ENCODE data around the gene ZNF644. TPM values are rescaled to one million over a fixed set of nuclear protein-coding genes. Genes with fewer than 3 reads are reported as not detected.
A peak's percentile ranks its signal among the peaks of the same experiment; 100 is the strongest.

ZNF644 gene
- total RNA-seq, 1 donor: 58.8 TPM

DNA sequence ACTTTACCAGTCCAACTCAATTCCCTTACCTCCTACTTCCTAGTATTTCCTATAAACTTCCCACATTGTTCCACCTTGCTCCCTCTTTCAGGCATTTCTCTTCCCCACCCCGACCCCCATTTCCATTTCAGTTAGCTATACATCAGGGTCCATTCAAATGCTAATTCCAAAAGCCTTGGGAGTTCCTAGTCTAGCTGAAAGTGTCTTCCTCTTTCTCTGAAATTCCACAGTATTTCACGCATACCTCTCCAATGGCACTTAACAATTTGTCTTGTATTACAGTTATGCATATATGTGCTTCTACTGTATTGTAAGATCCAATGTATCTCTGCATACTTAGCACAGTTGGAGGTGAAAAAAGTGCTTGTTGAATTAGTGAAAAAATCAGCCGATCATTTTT is 94.9 kb downstream of the ZNF644 start:
- H3K4me3 ChIP-seq (ENCODE audit: low read depth, low read length): no peak overlapping the region
- DNase-seq (ENCODE audit: low read depth): no peak
- TF ChIP-seq CTCF (IDR thresholded peaks at IDR 0.05; ENCODE audit: insufficient read depth, low read length): no peak

GRCh38 chr1:90925928-90926869 is 95.6 kb downstream of the ZNF644 start:
- no peak overlapping the region for H3K4me3 ChIP-seq (ENCODE audit: low read depth, low read length)
- peak; percentile 78 for DNase-seq (ENCODE audit: low read depth)
- no peak for TF ChIP-seq CTCF (IDR thresholded peaks at IDR 0.05; ENCODE audit: insufficient read depth, low read length)

DNA sequence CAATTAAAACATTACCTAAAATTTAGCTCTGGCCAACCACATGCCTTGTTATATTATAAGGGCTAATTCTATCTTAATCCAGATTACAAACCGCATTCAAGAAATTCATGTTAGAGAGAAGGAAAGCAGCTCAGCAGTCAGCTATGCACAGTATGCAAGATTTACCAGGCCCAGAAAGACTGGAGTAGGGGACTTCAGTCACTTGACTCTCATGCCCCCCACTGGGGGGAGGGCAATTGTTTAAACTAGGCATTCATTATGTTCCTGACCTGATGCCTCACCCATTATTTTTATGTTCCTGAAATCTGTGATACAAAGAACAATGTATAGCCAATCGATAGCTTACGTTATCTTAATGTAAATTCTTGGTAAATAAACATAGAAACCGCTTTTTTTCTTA is 96.9 kb downstream of the ZNF644 start:
- DNase-seq (ENCODE audit: low read depth): no peak
- TF ChIP-seq CTCF (IDR thresholded peaks at IDR 0.05; ENCODE audit: insufficient read depth, low read length): no peak
- no peak overlapping the region for H3K4me3 ChIP-seq (ENCODE audit: low read depth, low read length)

DNA sequence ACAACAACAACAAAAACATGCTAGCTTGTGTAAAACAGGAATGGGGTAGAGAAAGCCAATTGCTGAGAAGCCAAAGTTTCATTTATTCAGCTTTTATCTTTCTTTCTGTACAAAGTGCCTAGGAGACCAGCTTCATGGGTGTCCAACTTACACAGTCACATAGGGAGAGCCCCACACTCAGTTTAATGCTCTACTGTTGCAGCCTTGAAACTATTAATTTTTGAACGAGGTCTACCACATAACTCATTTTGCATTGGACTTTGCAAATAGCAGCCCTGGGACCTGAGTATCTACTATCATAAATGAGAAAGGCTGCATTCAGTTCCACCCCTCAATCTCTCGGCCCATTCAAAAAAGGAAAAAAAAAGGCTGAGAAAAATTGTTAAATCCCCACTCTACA is 98.8 kb downstream of the ZNF644 start:
- no peak for TF ChIP-seq CTCF (IDR thresholded peaks at IDR 0.05; ENCODE audit: insufficient read depth, low read length)
- H3K4me3 ChIP-seq (ENCODE audit: low read depth, low read length): no peak overlapping the region
- no peak for DNase-seq (ENCODE audit: low read depth)

DNA sequence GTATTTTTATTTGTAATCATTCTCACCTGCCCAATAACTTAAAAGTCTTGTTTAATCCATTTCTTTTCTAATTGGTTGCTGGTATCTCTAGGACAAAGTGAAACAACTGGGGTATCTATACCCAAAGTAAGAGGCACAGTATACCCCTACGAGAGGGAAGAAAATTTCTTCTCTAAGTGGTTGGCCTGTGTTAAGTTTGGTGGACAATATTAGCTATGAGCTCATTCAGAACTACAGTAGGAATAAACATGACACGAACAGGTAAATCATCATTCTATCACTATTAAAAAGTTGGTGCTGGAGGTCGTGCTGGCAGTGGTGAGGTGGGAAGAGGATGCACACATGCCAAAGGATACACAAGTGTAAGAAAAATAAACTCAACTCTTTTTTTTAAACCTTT is 99.6 kb downstream of the ZNF644 start:
- no peak for DNase-seq (ENCODE audit: low read depth)
- no peak for TF ChIP-seq CTCF (IDR thresholded peaks at IDR 0.05; ENCODE audit: insufficient read depth, low read length)
- no peak overlapping the region for H3K4me3 ChIP-seq (ENCODE audit: low read depth, low read length)

DNA sequence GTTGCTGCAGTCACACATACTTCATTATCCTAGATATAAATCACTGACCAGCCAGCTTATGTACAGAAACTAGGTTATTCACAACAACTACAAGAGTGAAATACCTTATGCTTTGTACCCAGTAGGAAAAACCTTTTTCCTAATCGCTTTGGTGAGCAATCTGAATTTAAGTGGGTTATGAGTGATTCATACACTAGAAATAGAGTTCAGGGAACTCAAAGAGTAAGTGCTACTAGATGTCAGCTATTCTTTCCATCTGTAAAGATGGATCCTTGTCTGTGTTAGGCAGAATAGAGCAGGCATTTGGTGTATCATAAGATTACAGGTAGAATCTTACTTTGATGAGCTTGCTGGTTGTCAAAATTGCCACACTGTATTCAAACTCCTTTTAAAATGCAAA is 101.9 kb downstream of the ZNF644 start:
- no peak for DNase-seq (ENCODE audit: low read depth)
- no peak overlapping the region for H3K4me3 ChIP-seq (ENCODE audit: low read depth, low read length)
- TF ChIP-seq CTCF (IDR thresholded peaks at IDR 0.05; ENCODE audit: insufficient read depth, low read length): no peak

Measured in fibroblast of the aortic adventitia (primary cell).